Loucy (cell line): ENCODE measurements around the gene PRRT3.

Source experiments
- H2AFZ ChIP-seq: fragments of 200-600 bp; sonication (generic); 2 replicates; pipeline ENCODE4 v1.6.0; 2016; ENCODE audit warnings: antibody characterized with exemption, mild to moderate bottlenecking, low read length, moderate library complexity
- H3F3A ChIP-seq: fragments of 200-600 bp; 2 replicates; pipeline ENCODE4 v1.6.0; 2016; ENCODE audit warnings: antibody characterized with exemption, low read depth, mild to moderate bottlenecking
- H3K27me3 ChIP-seq: fragments of 200-600 bp; sonication (generic); 2 replicates; pipeline ENCODE4 v1.6.1; 2014; ENCODE audit warnings: low read length, mild to moderate bottlenecking; ENCODE audit not compliant: insufficient read depth, poor library complexity, severe bottlenecking
- H3K36me3 ChIP-seq: fragments of 200-600 bp; sonication (generic); 2 replicates; pipeline ENCODE4 v1.6.1; 2016; ENCODE audit warnings: low read length; ENCODE audit not compliant: insufficient read depth
- H3K4me1 ChIP-seq: fragments of 200-600 bp; sonication (generic); 2 replicates; pipeline ENCODE4 v1.5.1; 2014; ENCODE audit warnings: low read length, mild to moderate bottlenecking; ENCODE audit not compliant: insufficient read depth, poor library complexity, severe bottlenecking
- H3K4me2 ChIP-seq: fragments of 200-600 bp; sonication (generic); 2 replicates; pipeline ENCODE4 v1.6.0; 2014; ENCODE audit warnings: antibody characterized with exemption, low read length, low read depth, mild to moderate bottlenecking; ENCODE audit not compliant: poor library complexity, severe bottlenecking
- H3K4me3 ChIP-seq: fragments of 200-600 bp; sonication (generic); 2 replicates; pipeline ENCODE4 v1.5.1; 2014; ENCODE audit warnings: low read length, mild to moderate bottlenecking, mixed read lengths; ENCODE audit not compliant: poor library complexity, severe bottlenecking
- H3K79me2 ChIP-seq: fragments of 200-600 bp; sonication (generic); 2 replicates; pipeline ENCODE4 v1.6.1; 2014; ENCODE audit warnings: low read length; ENCODE audit not compliant: insufficient read depth
- H3K9ac ChIP-seq: fragments of 200-600 bp; sonication (generic); 2 replicates; pipeline ENCODE4 v1.6.0; 2014; ENCODE audit warnings: mild to moderate bottlenecking, low read depth, low read length, moderate library complexity; ENCODE audit not compliant: poor library complexity, severe bottlenecking
- H3K9me2 ChIP-seq: fragments of 200-600 bp; sonication (generic); replicated peaks from 2 replicates; pipeline ENCODE4 v1.6.1; 2016; ENCODE audit warnings: low read depth, low read length, mixed read lengths
- H3K9me3 ChIP-seq: fragments of 200-600 bp; sonication (generic); 2 replicates; pipeline ENCODE4 v1.6.1; 2014; ENCODE audit warnings: mild to moderate bottlenecking, antibody characterized with exemption, low read length, low read depth; ENCODE audit not compliant: insufficient read depth
- H4K20me1 ChIP-seq: fragments of 200-600 bp; sonication (generic); 2 replicates; pipeline ENCODE4 v1.6.0; 2014; ENCODE audit warnings: antibody characterized with exemption, low read length, mild to moderate bottlenecking; ENCODE audit not compliant: insufficient read depth, poor library complexity, severe bottlenecking
- EZH2phosphoT487 ChIP-seq: fragments of 200-600 bp; IDR thresholded peaks from 2 replicates; pipeline ENCODE4 v1.6.1; 2018; ENCODE audit warnings: antibody characterized with exemption, mild to moderate bottlenecking, moderate library complexity, borderline replicate concordance
- TF ChIP-seq, protein P1 (sequence below): fragments of 200-600 bp; sonication (generic); conservative IDR thresholded peaks from 2 replicates; pipeline ENCODE4 v1.5.1; 2014; ENCODE audit warnings: mild to moderate bottlenecking, antibody characterized with exemption, low read length

Gene PRRT3

DNA sequence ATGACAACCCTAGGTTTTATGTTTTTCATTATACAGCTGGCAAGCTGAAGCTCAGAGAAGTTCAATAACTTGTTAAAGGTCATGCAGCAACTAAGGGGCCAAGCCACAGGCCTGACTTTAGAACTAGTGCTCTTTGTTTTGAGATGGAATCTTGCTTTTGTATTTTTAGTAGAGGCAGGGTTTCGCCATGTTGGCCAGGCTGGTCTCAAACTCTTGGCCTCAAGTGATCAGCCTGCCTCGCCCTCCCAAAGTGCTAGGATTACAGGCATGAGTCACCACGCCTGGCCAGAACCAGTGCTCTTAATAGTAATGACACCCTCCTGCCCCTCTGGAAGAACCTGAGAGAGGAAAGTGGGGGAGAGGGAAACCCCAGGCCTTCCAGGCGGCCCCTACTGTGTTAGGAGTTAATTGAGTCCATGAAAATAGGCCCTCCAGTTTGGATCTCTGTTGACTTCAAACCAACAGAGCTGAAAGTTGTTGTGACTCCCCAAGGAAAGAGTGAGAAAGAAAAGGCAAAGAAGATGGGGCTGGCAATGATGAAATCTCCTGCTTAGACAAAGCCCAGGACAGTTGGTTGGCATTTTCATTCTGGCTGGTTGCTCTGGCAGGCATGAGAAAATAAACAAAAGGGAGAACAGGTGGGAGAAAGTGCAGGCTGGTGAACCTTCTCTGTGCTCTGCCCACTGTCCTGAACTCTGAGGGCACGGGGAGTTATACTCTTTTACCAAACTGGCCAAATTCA lies 3.6 kb upstream of the PRRT3 start:
- no peak overlapping the region for H3K4me2 ChIP-seq
- no peak overlapping the region for H3K9ac ChIP-seq

DNA sequence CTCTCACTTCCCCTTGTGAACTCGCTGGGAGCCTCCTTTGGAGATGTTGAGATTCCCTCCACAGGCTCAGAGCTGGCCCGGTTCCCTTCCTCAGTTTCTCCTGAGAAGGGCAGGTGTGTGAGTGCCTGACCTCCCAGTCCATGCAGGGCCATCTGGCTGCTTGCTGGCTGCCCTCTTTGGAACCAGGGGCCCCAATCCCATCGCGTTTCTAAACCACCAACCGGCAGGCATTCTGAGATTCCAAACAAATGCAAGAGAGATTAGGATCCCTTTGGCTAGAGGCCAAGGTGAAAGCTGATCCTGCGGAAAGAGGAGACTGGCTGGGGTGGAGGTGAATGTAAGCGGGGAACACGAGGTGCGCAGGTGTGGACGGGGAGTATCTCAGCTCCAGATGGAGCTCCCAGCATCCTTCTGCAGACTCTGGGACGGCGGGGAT lies 2.9 kb upstream of the PRRT3 start:
- H4K20me1 ChIP-seq = no peaks in the 10 kb centered on the region
- H3K36me3 ChIP-seq = no peaks in the 10 kb centered on the region
- H3K9me2 ChIP-seq = no peaks in the 10 kb centered on the region
- H3K4me2 ChIP-seq = no peak overlapping the region
- H3F3A ChIP-seq = no peaks in the 10 kb centered on the region
- peaks cover 13% of the 10 kb centered on the region for H3K4me1 ChIP-seq
- H3K4me3 ChIP-seq = no peak overlapping the region
- H3K27me3 ChIP-seq = no peaks in the 10 kb centered on the region
- H3K79me2 ChIP-seq = no peaks in the 10 kb centered on the region
- no peak overlapping the region for H2AFZ ChIP-seq
- H3K9ac ChIP-seq = no peak overlapping the region
- H3K9me3 ChIP-seq = no peaks in the 10 kb centered on the region
- TF ChIP-seq, protein P1, sequence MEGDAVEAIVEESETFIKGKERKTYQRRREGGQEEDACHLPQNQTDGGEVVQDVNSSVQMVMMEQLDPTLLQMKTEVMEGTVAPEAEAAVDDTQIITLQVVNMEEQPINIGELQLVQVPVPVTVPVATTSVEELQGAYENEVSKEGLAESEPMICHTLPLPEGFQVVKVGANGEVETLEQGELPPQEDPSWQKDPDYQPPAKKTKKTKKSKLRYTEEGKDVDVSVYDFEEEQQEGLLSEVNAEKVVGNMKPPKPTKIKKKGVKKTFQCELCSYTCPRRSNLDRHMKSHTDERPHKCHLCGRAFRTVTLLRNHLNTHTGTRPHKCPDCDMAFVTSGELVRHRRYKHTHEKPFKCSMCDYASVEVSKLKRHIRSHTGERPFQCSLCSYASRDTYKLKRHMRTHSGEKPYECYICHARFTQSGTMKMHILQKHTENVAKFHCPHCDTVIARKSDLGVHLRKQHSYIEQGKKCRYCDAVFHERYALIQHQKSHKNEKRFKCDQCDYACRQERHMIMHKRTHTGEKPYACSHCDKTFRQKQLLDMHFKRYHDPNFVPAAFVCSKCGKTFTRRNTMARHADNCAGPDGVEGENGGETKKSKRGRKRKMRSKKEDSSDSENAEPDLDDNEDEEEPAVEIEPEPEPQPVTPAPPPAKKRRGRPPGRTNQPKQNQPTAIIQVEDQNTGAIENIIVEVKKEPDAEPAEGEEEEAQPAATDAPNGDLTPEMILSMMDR = no peak
- no peak for TF ChIP-seq EZH2phosphoT487

More for the DNA sequence above, 3.6 kb upstream of the PRRT3 start:
- no peak overlapping the region for H3K4me3 ChIP-seq
- peaks cover 12% of the 10 kb centered on the region for H3K4me1 ChIP-seq
- H3K36me3 ChIP-seq = no peaks in the 10 kb centered on the region
- H3F3A ChIP-seq = no peaks in the 10 kb centered on the region
- H2AFZ ChIP-seq = no peak overlapping the region
- no peaks in the 10 kb centered on the region for H3K27me3 ChIP-seq
- no peaks in the 10 kb centered on the region for H4K20me1 ChIP-seq
- no peaks in the 10 kb centered on the region for H3K9me3 ChIP-seq
- no peaks in the 10 kb centered on the region for H3K79me2 ChIP-seq
- TF ChIP-seq, protein P1 = no peak
- TF ChIP-seq EZH2phosphoT487 = no peak
- H3K9me2 ChIP-seq = no peaks in the 10 kb centered on the region

DNA sequence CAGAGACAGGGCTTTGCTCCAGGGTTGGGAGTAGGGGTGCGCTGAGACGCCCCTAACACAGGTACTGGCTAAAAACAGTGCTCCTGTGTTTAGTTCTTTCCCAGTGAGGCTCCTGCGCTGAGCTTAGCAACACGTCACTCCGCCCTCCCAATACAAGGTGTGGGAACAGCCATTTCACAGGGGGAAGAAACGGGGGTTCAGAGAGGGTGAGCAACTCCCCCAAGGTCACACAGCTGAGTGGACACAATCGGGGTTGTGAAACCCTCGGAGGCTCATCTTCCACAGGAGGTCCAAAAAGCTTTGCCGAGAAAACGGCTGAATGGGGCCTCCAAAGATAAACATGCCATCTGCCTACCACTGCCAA lies 628 bp downstream of the PRRT3 start:
- H2AFZ ChIP-seq = peak overlapping the region; percentile 74
- H3F3A ChIP-seq = no peaks in the 10 kb centered on the region
- no peaks in the 10 kb centered on the region for H3K27me3 ChIP-seq
- H3K9me2 ChIP-seq = no peaks in the 10 kb centered on the region
- no peaks in the 10 kb centered on the region for H3K36me3 ChIP-seq
- peaks cover 13% of the 10 kb centered on the region for H3K4me1 ChIP-seq
- peak overlapping the region; percentile 73 for H3K4me2 ChIP-seq
- no peaks in the 10 kb centered on the region for H3K79me2 ChIP-seq
- H3K4me3 ChIP-seq = peak overlapping the region; percentile 75
- TF ChIP-seq, protein P1 = no peak
- no peak for TF ChIP-seq EZH2phosphoT487
- H3K9me3 ChIP-seq = no peaks in the 10 kb centered on the region
- H3K9ac ChIP-seq = peak overlapping the region; percentile 51
- H4K20me1 ChIP-seq = no peaks in the 10 kb centered on the region
